MCF 10A (cell line): ENCODE results near the gene COL25A1. TPM values are rescaled to one million over a fixed set of nuclear protein-coding genes. Genes with fewer than 3 reads are reported as not detected.

Source experiments
- BruUV-seq: library from RNA; stranded (reverse); fragments of 400-500 nt; replicated peaks from 2 replicates; lab custom pipeline; 2021; lab: Mats Ljungman, UMichigan
- CTCF ChIA-PET: fragments of 300-600 bp; sonication (Branson Sonifier 250); formaldehyde crosslinking; extraction: SDS; loops from one replicate; lab custom pipeline; 2021; ENCODE audit warnings: antibody characterized with exemption, inconsistent platforms; lab: Yijun Ruan, JAX
- POLR2A ChIA-PET: fragments of 300-600, 350-650 bp; sonication (Branson Sonifier 250); formaldehyde crosslinking; extraction: SDS; loops from one replicate; lab custom pipeline; 2020; ENCODE audit warnings: antibody characterized with exemption, inconsistent platforms; lab: Yijun Ruan, JAX
- DNase-seq: peaks from one replicate; pipeline ENCODE4 v3.0.0-alpha.2; 2018; ENCODE audit not compliant: unreplicated experiment
- H3K27ac Mint-ChIP-seq: one replicate; pipeline ENCODE4 v1.8.0; 2022; ENCODE audit warnings: mild to moderate bottlenecking, low read depth, mixed read lengths; ENCODE audit not compliant: unreplicated experiment
- H3K27me3 Mint-ChIP-seq: one replicate; pipeline ENCODE4 v1.8.0; 2022; ENCODE audit warnings: mixed read lengths; ENCODE audit not compliant: insufficient read depth, unreplicated experiment
- H3K36me3 Mint-ChIP-seq: one replicate; pipeline ENCODE4 v1.8.0; 2022; ENCODE audit warnings: mild to moderate bottlenecking, moderate library complexity, mixed read lengths; ENCODE audit not compliant: insufficient read depth, unreplicated experiment
- H3K4me1 Mint-ChIP-seq: one replicate; pipeline ENCODE4 v1.8.0; 2022; ENCODE audit warnings: mixed read lengths; ENCODE audit not compliant: insufficient read depth, unreplicated experiment
- H3K4me3 Mint-ChIP-seq: one replicate; pipeline ENCODE4 v1.8.0; 2022; ENCODE audit warnings: mild to moderate bottlenecking, moderate library complexity, mixed read lengths; ENCODE audit not compliant: unreplicated experiment
- H3K9me3 Mint-ChIP-seq: one replicate; pipeline ENCODE4 v1.8.0; 2022; ENCODE audit warnings: mixed read lengths; ENCODE audit not compliant: unreplicated experiment
- intact Hi-C: fragments of 100-400 bp; cut with micrococcal nuclease; formaldehyde crosslinking; loops from 2 replicates; pipeline ENCODE4 v1.14.1; 2022
- total RNA-seq: library from RNA; stranded (reverse); gene quantifications from 2 replicates; pipeline ENCODE4 v1.2.3, GENCODE V29; 2022
- TF ChIP-seq, protein P1 (sequence below): fragments of 200-600 bp; IDR thresholded peaks from one replicate; pipeline ENCODE4 v1.8.0; 2022; ENCODE audit warnings: antibody characterized with exemption, mild to moderate bottlenecking; ENCODE audit not compliant: unreplicated experiment

The COL25A1 gene
- total RNA-seq, 1 experiment from 2014 or later, result not detected

DNA sequence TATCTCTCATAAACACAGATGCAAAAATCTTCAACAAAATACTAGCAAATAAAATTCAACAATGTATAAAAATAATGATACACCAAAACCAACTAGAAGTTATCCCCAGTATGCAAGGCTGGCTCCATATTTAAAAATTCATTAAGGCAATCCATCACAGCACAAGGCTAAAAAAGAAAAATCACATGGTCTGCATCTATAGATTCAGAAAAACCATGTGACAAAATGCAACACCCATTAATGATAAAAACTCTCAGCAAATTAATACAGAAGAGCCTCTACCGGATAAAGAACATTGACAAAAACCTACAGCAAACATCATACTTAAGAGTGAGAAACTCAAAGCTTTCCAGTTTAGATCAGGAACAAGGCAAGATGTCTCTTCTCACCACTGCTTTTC lies 182.6 kb downstream of the COL25A1 start:
- Mint-ChIP-seq H3K27me3 (peaks cover 9% of the 10 kb centered on the region), H3K27ac (no peak overlapping the region), H3K4me1 (no peaks in the 10 kb centered on the region), H3K9me3 (peaks cover 5% of the 10 kb centered on the region), H3K4me3 (no peak overlapping the region), H3K36me3 (no peaks in the 10 kb centered on the region)
- ChIA-PET POLR2A (no interaction called here), CTCF (interaction anchor here (0.7 kb wide), 1 partner anchor 24 kb away, joined by 3 read pairs; no protein-coding TSS in a partner anchor)
- intact Hi-C loops, result no loop called here
- no peak for DNase-seq
- BruUV-seq, result no TSS peak
- TF ChIP-seq, protein P1, sequence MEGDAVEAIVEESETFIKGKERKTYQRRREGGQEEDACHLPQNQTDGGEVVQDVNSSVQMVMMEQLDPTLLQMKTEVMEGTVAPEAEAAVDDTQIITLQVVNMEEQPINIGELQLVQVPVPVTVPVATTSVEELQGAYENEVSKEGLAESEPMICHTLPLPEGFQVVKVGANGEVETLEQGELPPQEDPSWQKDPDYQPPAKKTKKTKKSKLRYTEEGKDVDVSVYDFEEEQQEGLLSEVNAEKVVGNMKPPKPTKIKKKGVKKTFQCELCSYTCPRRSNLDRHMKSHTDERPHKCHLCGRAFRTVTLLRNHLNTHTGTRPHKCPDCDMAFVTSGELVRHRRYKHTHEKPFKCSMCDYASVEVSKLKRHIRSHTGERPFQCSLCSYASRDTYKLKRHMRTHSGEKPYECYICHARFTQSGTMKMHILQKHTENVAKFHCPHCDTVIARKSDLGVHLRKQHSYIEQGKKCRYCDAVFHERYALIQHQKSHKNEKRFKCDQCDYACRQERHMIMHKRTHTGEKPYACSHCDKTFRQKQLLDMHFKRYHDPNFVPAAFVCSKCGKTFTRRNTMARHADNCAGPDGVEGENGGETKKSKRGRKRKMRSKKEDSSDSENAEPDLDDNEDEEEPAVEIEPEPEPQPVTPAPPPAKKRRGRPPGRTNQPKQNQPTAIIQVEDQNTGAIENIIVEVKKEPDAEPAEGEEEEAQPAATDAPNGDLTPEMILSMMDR, result no peak

DNA sequence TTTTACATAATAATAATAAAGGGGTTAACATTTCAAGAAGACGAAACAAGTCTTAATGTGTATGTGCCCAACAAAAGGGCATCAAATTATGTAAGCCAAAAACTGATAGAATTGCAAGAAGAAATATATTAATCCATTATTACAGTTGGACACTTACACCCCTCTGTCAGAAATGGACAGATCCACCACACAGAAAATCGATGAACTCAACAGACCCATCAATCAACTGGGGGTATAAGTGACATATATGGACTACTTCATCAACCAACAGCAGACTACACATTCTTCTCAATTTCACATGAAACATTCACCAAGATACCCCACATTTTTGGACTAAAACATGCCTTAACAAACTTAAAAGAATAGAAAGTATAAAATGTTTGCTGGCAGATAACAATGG lies 183.8 kb downstream of the COL25A1 start:
- Mint-ChIP-seq H3K4me3 (no peak overlapping the region), H3K36me3 (no peaks in the 10 kb centered on the region), H3K27me3 (peaks cover 9% of the 10 kb centered on the region), H3K9me3 (peaks cover 5% of the 10 kb centered on the region), H3K27ac (no peak overlapping the region), H3K4me1 (no peaks in the 10 kb centered on the region)
- intact Hi-C loops, result no loop called here
- POLR2A ChIA-PET, result no interaction called here
- CTCF ChIA-PET, result interaction anchor here (0.6 kb wide), 1 partner anchor 551 kb away, joined by 3 read pairs; no protein-coding TSS in a partner anchor
- TF ChIP-seq, protein P1, result no peak
- no TSS peak for BruUV-seq
- no peak for DNase-seq

DNA sequence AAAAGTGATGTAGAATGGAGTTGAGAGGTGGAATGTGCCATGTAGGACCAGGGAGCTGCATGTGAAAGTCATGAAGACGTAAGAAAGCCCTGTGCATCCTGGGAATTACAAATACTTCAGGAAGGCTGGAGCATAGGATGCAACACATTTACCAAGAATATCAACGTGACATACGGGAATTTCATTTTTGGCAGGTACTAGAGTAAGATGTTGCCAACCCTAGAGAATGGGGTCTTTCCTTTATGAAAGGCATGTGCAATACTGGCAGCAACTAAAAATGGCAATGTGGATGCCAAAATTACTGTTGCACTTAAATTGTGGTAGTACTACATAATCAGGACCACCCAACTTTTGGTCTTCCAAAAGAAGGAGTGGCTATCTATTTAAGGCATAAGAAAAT lies 188.0 kb downstream of the COL25A1 start:
- no TSS peak for BruUV-seq
- H3K4me3 Mint-ChIP-seq, result no peak overlapping the region
- POLR2A ChIA-PET, result no interaction called here
- intact Hi-C loops, result no loop called here
- H3K4me1 Mint-ChIP-seq, result no peaks in the 10 kb centered on the region
- no peaks in the 10 kb centered on the region for H3K9me3 Mint-ChIP-seq
- H3K27me3 Mint-ChIP-seq, result peaks cover 9% of the 10 kb centered on the region
- DNase-seq, result no peak
- TF ChIP-seq, protein P1, result no peak
- CTCF ChIA-PET, result no interaction called here
- H3K36me3 Mint-ChIP-seq, result no peaks in the 10 kb centered on the region
- H3K27ac Mint-ChIP-seq, result no peak overlapping the region

DNA sequence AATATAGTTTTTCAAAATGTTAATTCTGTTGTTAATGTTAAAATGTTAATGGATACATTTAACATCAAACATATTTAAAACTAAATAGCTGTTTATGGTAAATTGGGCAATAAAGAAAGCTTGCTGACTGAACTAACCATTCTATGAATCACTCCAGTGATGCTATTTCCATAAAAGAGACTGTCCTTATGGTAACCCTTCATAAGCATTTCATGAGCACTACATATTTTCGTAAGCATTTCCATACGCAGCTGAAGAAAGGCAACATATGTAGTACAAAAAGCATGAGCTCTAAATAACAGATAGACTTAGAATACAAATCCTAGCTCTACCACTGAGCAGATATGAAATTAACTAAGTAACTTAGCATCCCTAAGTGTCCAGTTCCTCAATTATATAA lies 188.9 kb downstream of the COL25A1 start:
- intact Hi-C loops, result no loop called here
- ChIA-PET CTCF (no interaction called here), POLR2A (no interaction called here)
- no TSS peak for BruUV-seq
- no peaks in the 10 kb centered on the region for H3K4me1 Mint-ChIP-seq
- H3K9me3 Mint-ChIP-seq, result no peaks in the 10 kb centered on the region
- no peak overlapping the region for H3K27ac Mint-ChIP-seq
- H3K4me3 Mint-ChIP-seq, result no peak overlapping the region
- H3K36me3 Mint-ChIP-seq, result no peaks in the 10 kb centered on the region
- H3K27me3 Mint-ChIP-seq, result peaks cover 9% of the 10 kb centered on the region
- TF ChIP-seq, protein P1, result no peak
- no peak for DNase-seq
